Measurements from ENCODE around the gene ZFP36L1.

GRCh38 chr14:68739701-68740100, 53.2 kb downstream of the ZFP36L1 start:
- TF ChIP-seq CTCF (IDR thresholded peaks at IDR 0.05 in 2 of 3, conservative IDR thresholded peaks at IDR 0.05 in 1 of 3; ENCODE audit: borderline replicate concordance in 1 of 3, insufficient read depth in 1 of 3, low read depth in 2 of 3, low read length in 2 of 3) (no peak), EZH2 (IDR thresholded peaks at IDR 0.05) (no peak), EZH2phosphoT487 (IDR thresholded peaks at IDR 0.05; ENCODE audit: borderline replicate concordance) (no peak), EGR1 (IDR thresholded peaks at IDR 0.05; ENCODE audit: low read depth) (no peak), POLR2A (IDR thresholded peaks at IDR 0.05; ENCODE audit: borderline replicate concordance, extremely low read depth, insufficient read depth, insufficient read length) (no peak), ZNF274 (IDR thresholded peaks at IDR 0.05; ENCODE audit: low read depth, low read length) (no peak), YY1 (IDR thresholded peaks at IDR 0.05; ENCODE audit: extremely low read depth, insufficient replicate concordance, low read depth, low read length) (no peak), MAX (IDR thresholded peaks at IDR 0.05) (no peak)
